GM12875 (cell line): ENCODE data around the gene HGFAC.

Experiments used
- H3K4me3 ChIP-seq: one replicate; pipeline ENCODE4 v1.5.1; 2011; ENCODE audit warnings: low read depth, low read length, control low read depth
- CTCF ChIP-seq: IDR thresholded peaks from 2 replicates; pipeline ENCODE4 v1.5.1; 2011; ENCODE audit warnings: low read depth, mild to moderate bottlenecking, control low read depth, inconsistent platforms, low read length, moderate library complexity, borderline replicate concordance; ENCODE audit not compliant: insufficient read depth

Gene HGFAC

GRCh38 chr4:3411676-3412075 is 30.1 kb upstream of the HGFAC start:
- no peak overlapping the region for H3K4me3 ChIP-seq
- TF ChIP-seq CTCF, result no peak

GRCh38 chr4:3412257-3413020 is 29.3 kb upstream of the HGFAC start:
- H3K4me3 ChIP-seq, result no peak overlapping the region
- TF ChIP-seq CTCF, result no peak

- no peak overlapping the region for H3K4me3 ChIP-seq
- TF ChIP-seq CTCF, result no peak
Measured at GRCh38 chr4:3413217-3413671, 28.5 kb upstream of the HGFAC start.

GRCh38 chr4:3413675-3414420 is 27.9 kb upstream of the HGFAC start:
- no peak overlapping the region for H3K4me3 ChIP-seq
- TF ChIP-seq CTCF, result no peak

GRCh38 chr4:3414421-3415279 is 27.1 kb upstream of the HGFAC start:
- no peak overlapping the region for H3K4me3 ChIP-seq
- TF ChIP-seq CTCF, result no peak

- no peak overlapping the region for H3K4me3 ChIP-seq
- TF ChIP-seq CTCF, result no peak
Measured at GRCh38 chr4:3415471-3416141, 26.2 kb upstream of the HGFAC start.
